GM13977 (cell line): ENCODE measurements around the gene LMX1A.

Experiments
- DNase-seq: peaks from one replicate; pipeline ENCODE4 v3.0.0; 2012; ENCODE audit warnings: low spot score
- CTCF ChIP-seq: IDR thresholded peaks from 2 replicates; pipeline ENCODE4 v1.5.1; 2012; ENCODE audit warnings: mild to moderate bottlenecking, control low read depth; ENCODE audit not compliant: insufficient read depth; ENCODE audit errors: extremely low read depth, missing control alignments
- in situ Hi-C: fragments of 300-500 bp; cut with MboI; formaldehyde crosslinking; loops from one replicate; pipeline ENCODE4 v1.12.0; 2022; ENCODE audit warnings: low sequenced_read_pairs, low pct_unique_long_range_greater_than_20kb, mixed read lengths, inconsistent platforms; ENCODE audit not compliant: unreplicated experiment

Gene LMX1A

GRCh38 chr1:165296205-165296604, 60.3 kb downstream of the LMX1A start:
- no peak for DNase-seq
- TF ChIP-seq CTCF: no peak
- in situ Hi-C loops: no loop called here

DNA sequence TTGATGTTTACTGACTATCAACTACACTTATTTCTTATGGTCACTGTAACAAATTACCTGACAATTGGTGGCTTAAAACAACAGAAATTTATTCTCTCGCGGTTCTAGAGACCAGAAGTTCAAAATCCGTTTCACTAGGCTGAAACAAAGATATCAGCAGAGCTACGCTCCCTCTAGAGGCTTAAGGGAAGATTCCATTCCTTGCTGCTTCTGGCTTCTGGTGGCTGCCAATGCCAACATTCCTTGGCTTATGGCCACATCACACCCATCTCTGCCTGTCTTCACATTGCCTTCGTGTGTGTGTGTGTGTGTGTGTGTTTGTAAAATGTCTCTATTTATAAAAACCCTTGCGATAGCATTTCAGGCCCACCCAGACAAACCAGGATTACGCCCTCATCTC, 66.4 kb downstream of the LMX1A start:
- in situ Hi-C loops: no loop called here
- no peak for DNase-seq
- TF ChIP-seq CTCF: no peak

DNA sequence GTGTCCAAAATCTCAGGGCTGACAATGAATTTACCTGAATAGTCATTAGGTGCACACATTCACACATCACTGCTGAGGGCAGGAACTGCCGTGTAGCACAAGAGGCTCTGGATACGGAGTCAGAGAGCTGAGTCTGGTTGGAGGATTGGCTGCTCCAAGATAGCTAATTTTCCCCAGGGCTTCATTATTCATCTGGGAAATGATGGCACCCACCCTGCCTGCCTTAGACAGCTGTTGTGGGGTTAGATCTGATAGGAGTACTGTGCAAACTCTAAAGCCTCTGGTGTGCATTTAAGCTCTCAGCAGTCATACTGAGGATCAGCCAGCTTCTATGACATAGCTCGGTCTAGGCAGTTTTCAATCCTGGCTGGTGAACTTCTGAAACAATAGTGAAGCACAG, 67.0 kb downstream of the LMX1A start:
- no peak for TF ChIP-seq CTCF
- no peak for DNase-seq
- in situ Hi-C loops: no loop called here

DNA sequence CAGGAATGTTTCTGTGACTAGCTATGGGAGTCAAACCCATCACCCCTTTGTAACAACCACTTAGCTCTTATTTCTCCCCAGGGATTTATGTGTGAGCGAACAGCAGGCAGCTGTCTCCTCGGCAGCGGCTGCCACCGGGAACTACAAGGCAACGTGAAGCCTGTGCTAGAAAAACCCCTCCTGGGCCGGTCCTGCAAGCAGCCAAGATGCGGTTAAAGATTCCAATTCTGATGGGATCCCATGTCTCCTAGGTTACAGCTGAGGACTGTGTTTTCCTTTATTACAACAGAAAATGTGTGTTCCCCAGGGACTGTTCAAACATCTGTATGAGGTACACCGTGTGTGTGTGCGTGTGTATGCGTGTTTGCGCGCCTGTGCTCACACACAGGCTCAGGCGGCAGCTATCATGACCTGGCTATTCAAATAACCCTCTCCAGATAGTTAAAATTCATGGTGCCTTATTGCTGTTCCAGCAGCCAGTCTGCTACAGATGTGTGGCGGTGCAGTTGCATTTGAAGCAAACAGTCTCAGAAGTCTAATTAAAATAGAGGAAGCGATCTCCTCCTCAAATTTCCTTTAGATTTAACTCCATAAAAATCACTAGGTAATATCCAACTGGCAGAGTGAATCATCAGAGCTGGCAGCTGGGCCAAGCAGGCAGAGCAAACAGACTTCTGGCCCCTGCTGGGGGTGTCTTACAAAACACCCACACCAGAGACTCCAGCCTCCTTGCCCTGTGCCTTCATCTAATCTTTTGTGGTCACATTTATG, 68.0 kb downstream of the LMX1A start:
- no peak for DNase-seq
- in situ Hi-C loops: no loop called here

GRCh38 chr1:165287781-165288180, 68.7 kb downstream of the LMX1A start:
- in situ Hi-C loops: no loop called here
- no peak for DNase-seq
- TF ChIP-seq CTCF: no peak

More for the DNA sequence above, 68.0 kb downstream of the LMX1A start:
- TF ChIP-seq CTCF: no peak

DNA sequence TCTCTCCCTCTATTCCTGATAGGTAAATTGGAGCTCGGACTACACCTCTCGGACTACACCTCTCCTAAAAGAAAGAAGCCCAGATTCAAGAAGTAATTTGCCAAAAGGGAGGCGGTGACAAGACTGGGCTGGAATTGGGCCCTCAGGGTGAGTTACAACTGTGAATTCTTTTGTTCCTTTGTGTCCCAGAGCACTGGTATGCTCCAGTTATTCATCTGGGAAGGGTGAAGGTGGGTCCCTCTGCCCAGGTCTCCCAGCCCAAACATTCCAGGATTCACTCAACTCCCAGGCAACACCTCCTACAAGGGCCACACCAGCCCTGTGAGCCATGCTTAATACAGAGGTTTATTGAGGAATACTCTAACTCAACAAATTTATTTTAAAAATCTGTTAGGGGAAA, 69.2 kb downstream of the LMX1A start:
- in situ Hi-C loops: no loop called here
- no peak for DNase-seq
- no peak for TF ChIP-seq CTCF
